ENCODE data around the gene NDUFB2.

Gene NDUFB2

GRCh38 chr7:140670343-140670935 lies 26.1 kb upstream of the NDUFB2 start:
- Histone ChIP-seq H3K27me3 (ENCODE audit: low read length) (no peaks in the 10 kb centered on the region), H3K9me3 (ENCODE audit: insufficient read depth, low read length) (no peaks in the 10 kb centered on the region), H3K79me2 (ENCODE audit: insufficient read depth, low read length) (no peaks in the 10 kb centered on the region), H3K27ac (ENCODE audit: low read depth, low read length) (no peak overlapping the region), H3K9me2 (replicated peaks; ENCODE audit: insufficient read depth, low read length) (no peaks in the 10 kb centered on the region), H2AFZ (ENCODE audit: low read depth, low read length, severe bottlenecking) (no peak overlapping the region), H3K4me2 (ENCODE audit: low read depth, low read length, poor library complexity, severe bottlenecking) (no peak overlapping the region), H3K36me3 (ENCODE audit: low read length) (no peaks in the 10 kb centered on the region), H4K20me1 (ENCODE audit: low read depth, low read length) (no peaks in the 10 kb centered on the region), H3F3A (ENCODE audit: insufficient read depth) (peaks cover 19% of the 10 kb centered on the region), H3K4me3 (ENCODE audit: insufficient read depth, low read length, poor library complexity, severe bottlenecking) (no peak overlapping the region), H3K9ac (ENCODE audit: low read length) (no peak overlapping the region)
- TF ChIP-seq, protein P1, sequence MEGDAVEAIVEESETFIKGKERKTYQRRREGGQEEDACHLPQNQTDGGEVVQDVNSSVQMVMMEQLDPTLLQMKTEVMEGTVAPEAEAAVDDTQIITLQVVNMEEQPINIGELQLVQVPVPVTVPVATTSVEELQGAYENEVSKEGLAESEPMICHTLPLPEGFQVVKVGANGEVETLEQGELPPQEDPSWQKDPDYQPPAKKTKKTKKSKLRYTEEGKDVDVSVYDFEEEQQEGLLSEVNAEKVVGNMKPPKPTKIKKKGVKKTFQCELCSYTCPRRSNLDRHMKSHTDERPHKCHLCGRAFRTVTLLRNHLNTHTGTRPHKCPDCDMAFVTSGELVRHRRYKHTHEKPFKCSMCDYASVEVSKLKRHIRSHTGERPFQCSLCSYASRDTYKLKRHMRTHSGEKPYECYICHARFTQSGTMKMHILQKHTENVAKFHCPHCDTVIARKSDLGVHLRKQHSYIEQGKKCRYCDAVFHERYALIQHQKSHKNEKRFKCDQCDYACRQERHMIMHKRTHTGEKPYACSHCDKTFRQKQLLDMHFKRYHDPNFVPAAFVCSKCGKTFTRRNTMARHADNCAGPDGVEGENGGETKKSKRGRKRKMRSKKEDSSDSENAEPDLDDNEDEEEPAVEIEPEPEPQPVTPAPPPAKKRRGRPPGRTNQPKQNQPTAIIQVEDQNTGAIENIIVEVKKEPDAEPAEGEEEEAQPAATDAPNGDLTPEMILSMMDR (IDR thresholded peaks at IDR 0.05; ENCODE audit: insufficient read depth, low read length, poor library complexity, severe bottlenecking), result no peak
- no peak for TF ChIP-seq EZH2phosphoT487 (conservative IDR thresholded peaks at IDR 0.05; ENCODE audit: low read length)

- H4K20me1 ChIP-seq (ENCODE audit: low read depth, low read length), result no peaks in the 10 kb centered on the region
- no peaks in the 10 kb centered on the region for H3K9me2 ChIP-seq (replicated peaks; ENCODE audit: insufficient read depth, low read length)
- peak overlapping the region; percentile 54 for H3K4me2 ChIP-seq (ENCODE audit: low read depth, low read length, poor library complexity, severe bottlenecking)
- peak overlapping the region; percentile 55 for H2AFZ ChIP-seq (ENCODE audit: low read depth, low read length, severe bottlenecking)
- TF ChIP-seq, protein P1 (IDR thresholded peaks at IDR 0.05; ENCODE audit: insufficient read depth, low read length, poor library complexity, severe bottlenecking), result no peak
- TF ChIP-seq EZH2phosphoT487 (conservative IDR thresholded peaks at IDR 0.05; ENCODE audit: low read length), result no peak
- H3K9me3 ChIP-seq (ENCODE audit: insufficient read depth, low read length), result no peaks in the 10 kb centered on the region
- H3K27me3 ChIP-seq (ENCODE audit: low read length), result no peaks in the 10 kb centered on the region
- H3K36me3 ChIP-seq (ENCODE audit: low read length), result no peaks in the 10 kb centered on the region
- H3K79me2 ChIP-seq (ENCODE audit: insufficient read depth, low read length), result 0 out of 2 replicates have a peak, but pooled peaks cover 5% of the 10 kb centered on the region
- H3K4me3 ChIP-seq (ENCODE audit: insufficient read depth, low read length, poor library complexity, severe bottlenecking), result peak overlapping the region; percentile 7
- H3K27ac ChIP-seq (ENCODE audit: low read depth, low read length), result no peak overlapping the region
- peaks cover 31% of the 10 kb centered on the region for H3F3A ChIP-seq (ENCODE audit: insufficient read depth)
- H3K9ac ChIP-seq (ENCODE audit: low read length), result peak overlapping the region; percentile 39; the same call in 1 of the 2 replicates
Observed at GRCh38 chr7:140671966-140672365, 24.5 kb upstream of the NDUFB2 start.

DNA sequence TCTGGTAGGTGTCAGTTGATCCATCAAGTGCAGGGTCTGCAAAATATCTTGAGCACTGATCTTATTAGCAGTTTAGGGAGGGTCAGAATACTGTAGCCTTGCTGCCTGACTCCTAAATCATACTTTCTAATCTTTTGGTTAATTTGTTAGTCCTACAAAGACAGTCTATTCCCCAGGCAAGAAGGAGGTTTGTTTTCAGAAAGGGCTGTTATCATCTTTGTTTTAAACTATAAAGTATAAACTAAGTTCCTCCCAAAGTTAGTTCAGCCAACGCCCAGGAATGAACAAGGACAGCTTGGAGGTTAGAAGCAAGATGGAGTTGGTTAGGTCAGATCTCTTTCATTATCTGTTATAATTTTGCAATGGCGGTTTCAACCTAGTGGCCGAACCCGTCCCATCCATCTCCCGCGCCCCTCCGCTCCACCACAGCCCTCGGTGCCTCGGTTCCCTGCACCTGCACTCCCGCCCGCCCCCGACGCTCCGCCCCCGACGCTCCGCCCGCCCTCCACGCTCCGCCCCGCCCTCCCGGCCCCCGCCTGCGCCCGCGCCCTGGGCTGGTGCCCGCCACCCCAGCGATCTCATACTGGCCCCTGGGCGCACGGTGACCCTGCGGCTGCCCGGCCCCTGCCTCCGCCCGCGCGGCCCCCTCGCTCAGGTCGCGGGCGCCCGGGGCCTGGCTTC lies 24.0 kb upstream of the NDUFB2 start, which contains the start of gene ADCK2:
Gene ADCK2, plus strand, starts transcription at position 564 of the 681 bp plus-strand sequence. CDS start 386 bp downstream, outside the sequence.
- H3K4me3 ChIP-seq (ENCODE audit: insufficient read depth, low read length, poor library complexity, severe bottlenecking), result peak within 1 kb of the TSS; percentile 64
- no peaks in the 10 kb centered on the region for H3K9me3 ChIP-seq (ENCODE audit: insufficient read depth, low read length)
- peaks cover 5% of the 10 kb centered on the region; the same call in 1 of the 2 replicates for H3K79me2 ChIP-seq (ENCODE audit: insufficient read depth, low read length)
- H3K36me3 ChIP-seq (ENCODE audit: low read length), result no peaks in the 10 kb centered on the region
- peak within 1 kb of the TSS; percentile 55 for H2AFZ ChIP-seq (ENCODE audit: low read depth, low read length, severe bottlenecking)
- peaks cover 31% of the 10 kb centered on the region for H3F3A ChIP-seq (ENCODE audit: insufficient read depth)
- peak within 1 kb of the TSS; percentile 86 for H3K4me2 ChIP-seq (ENCODE audit: low read depth, low read length, poor library complexity, severe bottlenecking)
- no peaks in the 10 kb centered on the region for H3K27me3 ChIP-seq (ENCODE audit: low read length)
- TF ChIP-seq EZH2phosphoT487 (conservative IDR thresholded peaks at IDR 0.05; ENCODE audit: low read length), result no peak
- TF ChIP-seq, protein P1 (IDR thresholded peaks at IDR 0.05; ENCODE audit: insufficient read depth, low read length, poor library complexity, severe bottlenecking), result no peak
- no peaks in the 10 kb centered on the region for H3K9me2 ChIP-seq (replicated peaks; ENCODE audit: insufficient read depth, low read length)
- H4K20me1 ChIP-seq (ENCODE audit: low read depth, low read length), result no peaks in the 10 kb centered on the region
- H3K27ac ChIP-seq (ENCODE audit: low read depth, low read length), result peak within 1 kb of the TSS; percentile 94
- H3K9ac ChIP-seq (ENCODE audit: low read length), result peak within 1 kb of the TSS; percentile 95

All from SU-DHL-6 (cell line).